WTC11 (cell line): ENCODE results near the gene CBX7. TPM values are rescaled to one million over a fixed set of nuclear protein-coding genes. Genes with fewer than 3 reads are reported as not detected.

Source experiments
- ATAC-seq: fragments of 200-7000 bp; cut with Tn5 transposase; 2 replicates; pipeline ENCODE4 v1.10.0; 2021; ENCODE audit warnings: mild to moderate bottlenecking, moderate library complexity
- CTCF ChIA-PET: fragments of 300-600 bp; sonication (Branson Sonifier 250); formaldehyde crosslinking; loops from one replicate; lab custom pipeline; 2021; ENCODE audit warnings: antibody characterized with exemption; lab: Charles Lee
- POLR2A ChIA-PET: fragments of 350-600 bp; sonication (Branson Sonifier 250); formaldehyde crosslinking; loops from one replicate; lab custom pipeline; 2021; ENCODE audit warnings: antibody characterized with exemption; lab: Charles Lee
- DNase-seq: peaks from one replicate; pipeline ENCODE4 v3.0.0; 2021; ENCODE audit warnings: low spot score
- H3K27ac Mint-ChIP-seq: 2 replicates; pipeline ENCODE4 v1.8.0; 2021; ENCODE audit warnings: mixed read lengths
- H3K27me3 Mint-ChIP-seq: 2 replicates; pipeline ENCODE4 v1.8.0; 2021; ENCODE audit warnings: low read depth, mild to moderate bottlenecking, moderate library complexity, mixed read lengths
- H3K36me3 Mint-ChIP-seq: 2 replicates; pipeline ENCODE4 v1.8.0; 2021; ENCODE audit warnings: mixed read lengths
- H3K4me1 Mint-ChIP-seq: 2 replicates; pipeline ENCODE4 v1.8.0; 2022; ENCODE audit warnings: mixed read lengths
- H3K4me3 Mint-ChIP-seq: 2 replicates; pipeline ENCODE4 v1.8.0; 2021; ENCODE audit warnings: mild to moderate bottlenecking, moderate library complexity, mixed read lengths
- H3K9me3 Mint-ChIP-seq: 2 replicates; pipeline ENCODE4 v1.8.0; 2021; ENCODE audit warnings: mixed read lengths
- CREM ChIP-seq: sonication (generic); formaldehyde crosslinking; IDR thresholded peaks from 2 replicates; pipeline ENCODE4 v1.8.1; 2022; ENCODE audit warnings: mild to moderate bottlenecking, missing genetic modification reagents, moderate library complexity
- CTCF ChIP-seq: fragments of 200-600 bp; IDR thresholded peaks from 2 replicates; pipeline ENCODE4 v1.8.0; 2022; ENCODE audit warnings: antibody characterized with exemption
- ELF4 ChIP-seq: sonication (generic); formaldehyde crosslinking; IDR thresholded peaks from 2 replicates; pipeline ENCODE4 v1.8.1; 2022; ENCODE audit warnings: low read depth, mild to moderate bottlenecking, moderate library complexity, missing genetic modification reagents
- ERG ChIP-seq: fragments of 250-450 bp; sonication (Bioruptor Pico); IDR thresholded peaks from 2 replicates; pipeline ENCODE4 v1.8.0; 2021; ENCODE audit warnings: mild to moderate bottlenecking
- FOXK1 ChIP-seq: sonication (generic); formaldehyde crosslinking; IDR thresholded peaks from 2 replicates; pipeline ENCODE4 v1.8.0; 2022; ENCODE audit warnings: mild to moderate bottlenecking, moderate library complexity, missing genetic modification reagents
- HMGXB4 ChIP-seq: sonication (generic); formaldehyde crosslinking; IDR thresholded peaks from 2 replicates; pipeline ENCODE4 v1.8.1; 2023; ENCODE audit warnings: mild to moderate bottlenecking, moderate library complexity, missing genetic modification reagents
- JAZF1 ChIP-seq: fragments of 250-450 bp; sonication (Bioruptor Pico); IDR thresholded peaks from 2 replicates; pipeline ENCODE4 v1.9.0; 2021; ENCODE audit warnings: moderate library complexity, mild to moderate bottlenecking, inconsistent platforms
- JUN ChIP-seq: sonication (generic); formaldehyde crosslinking; IDR thresholded peaks from 2 replicates; pipeline ENCODE4 v1.8.0; 2023; ENCODE audit warnings: mild to moderate bottlenecking, missing genetic modification reagents
- NFYB ChIP-seq: sonication (generic); formaldehyde crosslinking; conservative IDR thresholded peaks from 2 replicates; pipeline ENCODE4 v1.8.0; 2022; ENCODE audit warnings: low read depth, missing genetic modification reagents
- PRDM15 ChIP-seq: sonication (generic); formaldehyde crosslinking; IDR thresholded peaks from 2 replicates; pipeline ENCODE4 v1.8.0; 2022; ENCODE audit warnings: missing genetic modification reagents
- SMAD3 ChIP-seq: sonication (generic); formaldehyde crosslinking; IDR thresholded peaks from 2 replicates; pipeline ENCODE4 v1.8.0; 2022; ENCODE audit warnings: missing genetic modification reagents, mild to moderate bottlenecking, borderline replicate concordance
- SOX15 ChIP-seq: fragments of 250-450 bp; sonication (Bioruptor Pico); IDR thresholded peaks from 2 replicates; pipeline ENCODE4 v1.9.0; 2021; ENCODE audit warnings: mild to moderate bottlenecking
- TEAD1 ChIP-seq: sonication (generic); formaldehyde crosslinking; IDR thresholded peaks from 2 replicates; pipeline ENCODE4 v1.8.0; 2022; ENCODE audit warnings: mild to moderate bottlenecking, missing genetic modification reagents
- ZNF219 ChIP-seq: sonication (generic); formaldehyde crosslinking; IDR thresholded peaks from 2 replicates; pipeline ENCODE4 v1.8.0; 2023; ENCODE audit warnings: missing genetic modification reagents, mild to moderate bottlenecking, borderline replicate concordance
- ZNF396 ChIP-seq: fragments of 250-450 bp; sonication (Bioruptor Pico); IDR thresholded peaks from 2 replicates; pipeline ENCODE4 v1.8.0; 2021; ENCODE audit warnings: mild to moderate bottlenecking, moderate library complexity, borderline replicate concordance
- ZNF512 ChIP-seq: sonication (generic); formaldehyde crosslinking; IDR thresholded peaks from 2 replicates; pipeline ENCODE4 v1.8.1; 2022; ENCODE audit warnings: missing genetic modification reagents, borderline replicate concordance
- ZSCAN18 ChIP-seq: fragments of 250-450 bp; sonication (Bioruptor Pico); IDR thresholded peaks from 2 replicates; pipeline ENCODE4 v2.1.2; 2022; ENCODE audit warnings: mild to moderate bottlenecking, moderate library complexity
- total RNA-seq: library from RNA; stranded (reverse); gene quantifications from 3 replicates; pipeline ENCODE4 v1.2.3, GENCODE V29; 2021

The CBX7 gene
- total RNA-seq, 1 experiment from 2014 or later = 10.6 TPM

GRCh38 chr22:39183991-39184585, 31.6 kb upstream of the CBX7 start:
- H3K9me3 Mint-ChIP-seq = peaks cover 21% of the 10 kb centered on the region
- peak; percentile 66 for TF ChIP-seq NFYB (CRISPR knock-in tag)
- no peak for TF ChIP-seq ZNF396 (CRISPR knock-in tag)
- POLR2A ChIA-PET = interaction anchor here (0.6 to 1.3 kb wide), 5 partner anchors 10 to 32 kb away, joined by 3 to 4 read pairs (median 3); no protein-coding TSS in a partner anchor
- CTCF ChIA-PET = interaction anchor here (0.6 to 1.8 kb wide), 10 partner anchors 21 to 167 kb away, joined by 3 to 7 read pairs (median 4); no protein-coding TSS in a partner anchor
- peaks cover 18% of the 10 kb centered on the region for H3K36me3 Mint-ChIP-seq
- ATAC-seq (peak; percentile 61), DNase-seq (no peak)
- H3K4me1 Mint-ChIP-seq = peaks cover 28% of the 10 kb centered on the region
- no peak overlapping the region for H3K27ac Mint-ChIP-seq
- H3K4me3 Mint-ChIP-seq = no peak overlapping the region
- H3K27me3 Mint-ChIP-seq = no peaks in the 10 kb centered on the region; the same call in none of the 2 replicates

- ATAC-seq = no peak
- H3K4me1 Mint-ChIP-seq = peaks cover 41% of the 10 kb centered on the region
These were observed 30.1 kb upstream of the CBX7 start for GRCh38 chr22:39182478-39183030.

More at GRCh38 chr22:39182478-39183030, 30.1 kb upstream of the CBX7 start:
- Mint-ChIP-seq H3K9me3 (peaks cover 21% of the 10 kb centered on the region), H3K27ac (no peak overlapping the region), H3K36me3 (peaks cover 15% of the 10 kb centered on the region), H3K27me3 (no peaks in the 10 kb centered on the region; the same call in none of the 2 replicates), H3K4me3 (no peak overlapping the region)
- POLR2A ChIA-PET = interaction anchor here (1.2 kb wide), 1 partner anchor 19 kb away, joined by 3 read pairs; no protein-coding TSS in a partner anchor
- no peak for DNase-seq
- TF ChIP-seq HMGXB4 (CRISPR knock-in tag) (no peak), CREM (CRISPR knock-in tag) (no peak), ZNF512 (CRISPR knock-in tag) (no peak), ZNF219 (no peak), FOXK1 (no peak), SMAD3 (no peak), ERG (no peak), JAZF1 (no peak), SOX15 (no peak), PRDM15 (CRISPR knock-in tag) (no peak), ZSCAN18 (CRISPR knock-in tag) (no peak), JUN (CRISPR knock-in tag) (no peak), ELF4 (no peak), CTCF (no peak), TEAD1 (CRISPR knock-in tag) (no peak)
- CTCF ChIA-PET = interaction anchor here (1.7 to 1.8 kb wide), 2 partner anchors 128 to 165 kb away, joined by 3 to 7 read pairs; no protein-coding TSS in a partner anchor
